ENCODE measurements around the gene SUPT4H1. TPM values are rescaled to one million over a fixed set of nuclear protein-coding genes. Genes with fewer than 3 reads are reported as not detected.

SUPT4H1 gene
- total and polyA plus RNA-seq, 2 experiments from 2014 or later, result 82.2 to 83.7 TPM

- TF ChIP-seq, protein P1, sequence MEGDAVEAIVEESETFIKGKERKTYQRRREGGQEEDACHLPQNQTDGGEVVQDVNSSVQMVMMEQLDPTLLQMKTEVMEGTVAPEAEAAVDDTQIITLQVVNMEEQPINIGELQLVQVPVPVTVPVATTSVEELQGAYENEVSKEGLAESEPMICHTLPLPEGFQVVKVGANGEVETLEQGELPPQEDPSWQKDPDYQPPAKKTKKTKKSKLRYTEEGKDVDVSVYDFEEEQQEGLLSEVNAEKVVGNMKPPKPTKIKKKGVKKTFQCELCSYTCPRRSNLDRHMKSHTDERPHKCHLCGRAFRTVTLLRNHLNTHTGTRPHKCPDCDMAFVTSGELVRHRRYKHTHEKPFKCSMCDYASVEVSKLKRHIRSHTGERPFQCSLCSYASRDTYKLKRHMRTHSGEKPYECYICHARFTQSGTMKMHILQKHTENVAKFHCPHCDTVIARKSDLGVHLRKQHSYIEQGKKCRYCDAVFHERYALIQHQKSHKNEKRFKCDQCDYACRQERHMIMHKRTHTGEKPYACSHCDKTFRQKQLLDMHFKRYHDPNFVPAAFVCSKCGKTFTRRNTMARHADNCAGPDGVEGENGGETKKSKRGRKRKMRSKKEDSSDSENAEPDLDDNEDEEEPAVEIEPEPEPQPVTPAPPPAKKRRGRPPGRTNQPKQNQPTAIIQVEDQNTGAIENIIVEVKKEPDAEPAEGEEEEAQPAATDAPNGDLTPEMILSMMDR (conservative IDR thresholded peaks at IDR 0.05; ENCODE audit: low read depth in 2 of 2), result no peak
- TF ChIP-seq EZH2phosphoT487 (IDR thresholded peaks at IDR 0.05; ENCODE audit: unreplicated experiment) (no peak), STAT1 (IDR thresholded peaks at IDR 0.05; ENCODE audit: unreplicated experiment) (no peak)
These were observed 38.9 kb upstream of the SUPT4H1 start (continued) for GRCh38 chr17:58390884-58391283.

DNA sequence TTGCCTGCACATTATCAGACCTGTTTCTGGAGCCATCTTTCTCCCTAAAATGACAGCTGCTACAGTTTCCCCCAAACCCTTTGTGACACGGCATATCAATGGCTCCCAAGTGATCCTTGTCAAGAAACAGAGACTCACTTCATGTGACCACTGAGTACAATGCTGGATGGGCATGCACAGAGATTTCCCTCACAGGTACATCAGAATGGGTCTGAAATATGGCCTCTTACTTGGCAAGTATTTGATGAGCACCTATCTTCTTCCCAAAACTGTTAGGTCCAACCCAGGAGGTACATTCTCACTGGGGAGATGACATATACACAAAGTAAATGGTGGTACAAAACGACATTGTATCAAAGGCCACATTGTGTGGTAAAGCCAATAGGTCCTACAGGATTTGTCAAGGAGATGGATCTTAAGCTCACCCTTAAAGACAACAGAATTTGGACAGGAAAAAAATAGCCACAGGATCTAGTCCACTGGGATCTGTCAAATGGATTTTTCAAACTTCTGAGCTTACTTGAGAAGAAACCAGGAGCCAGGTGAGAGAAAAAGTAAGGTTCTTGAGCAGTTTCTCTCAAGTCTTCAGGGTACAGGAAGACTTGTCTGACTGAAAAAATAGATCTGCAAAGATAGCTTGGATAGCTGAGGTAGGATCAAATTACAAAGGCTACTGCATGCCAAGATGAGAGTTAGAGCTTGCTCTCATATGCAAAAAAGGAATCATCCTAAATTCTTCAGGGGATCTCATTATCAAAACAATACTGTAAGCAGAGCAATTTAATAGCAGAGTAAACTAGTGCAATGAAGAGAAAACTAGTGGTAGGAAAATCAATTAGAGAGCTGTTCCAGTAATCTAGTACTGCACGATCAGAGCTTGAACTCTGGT lies 36.5 kb upstream of the SUPT4H1 start:
- no peaks in the 10 kb centered on the region for H4K20me1 ChIP-seq (replicated peaks; ENCODE audit: insufficient read depth)
- ATAC-seq (peak; percentile 71), DNase-seq (ENCODE audit: low spot score) (peak; percentile 39)
- no peaks in the 10 kb centered on the region for H3K79me2 ChIP-seq (replicated peaks; ENCODE audit: insufficient read depth)
- no peak overlapping the region for H2AFZ ChIP-seq
- peaks cover 19% of the 10 kb centered on the region for H3K4me1 ChIP-seq (ENCODE audit: insufficient read depth)
- H3F3A ChIP-seq (replicated peaks; ENCODE audit: low read depth), result no peaks in the 10 kb centered on the region
- H3K27me3 Mint-ChIP-seq (ENCODE audit: insufficient read depth, low read depth, poor library complexity), result peaks cover 3% of the 10 kb centered on the region
- peak overlapping the region; percentile 41 for H3K4me2 ChIP-seq
- H3K9me3 Mint-ChIP-seq, result no peaks in the 10 kb centered on the region
- H3K36me3 ChIP-seq (ENCODE audit: insufficient read depth), result no peaks in the 10 kb centered on the region
- no peaks in the 10 kb centered on the region; the same call in 1 of the 2 replicates for H3K9me2 ChIP-seq (ENCODE audit: insufficient read depth)
- no peak overlapping the region for H3K27ac Mint-ChIP-seq
- TF ChIP-seq STAT1 (IDR thresholded peaks at IDR 0.05; ENCODE audit: unreplicated experiment) (no peak), ZNF331 (CRISPR knock-in tag; IDR thresholded peaks at IDR 0.05; ENCODE audit: low read depth) (no peak), NANOG (IDR thresholded peaks at IDR 0.05; ENCODE audit: borderline replicate concordance) (peak; percentile 4; the same call in 1 of the 2 replicates)
- no peaks in the 10 kb centered on the region for H3K36me3 Mint-ChIP-seq (ENCODE audit: low read depth)
- H3K4me1 Mint-ChIP-seq, result peaks cover 36% of the 10 kb centered on the region
- H3K27me3 ChIP-seq (ENCODE audit: insufficient read depth), result peaks cover 4% of the 10 kb centered on the region; the same call in 1 of the 2 replicates
- no peak overlapping the region for H3K27ac ChIP-seq (ENCODE audit: low read depth)
- peak overlapping the region; percentile 45 for H3K4me3 Mint-ChIP-seq
- H3K4me3 ChIP-seq, result peak overlapping the region; percentile 22

DNA sequence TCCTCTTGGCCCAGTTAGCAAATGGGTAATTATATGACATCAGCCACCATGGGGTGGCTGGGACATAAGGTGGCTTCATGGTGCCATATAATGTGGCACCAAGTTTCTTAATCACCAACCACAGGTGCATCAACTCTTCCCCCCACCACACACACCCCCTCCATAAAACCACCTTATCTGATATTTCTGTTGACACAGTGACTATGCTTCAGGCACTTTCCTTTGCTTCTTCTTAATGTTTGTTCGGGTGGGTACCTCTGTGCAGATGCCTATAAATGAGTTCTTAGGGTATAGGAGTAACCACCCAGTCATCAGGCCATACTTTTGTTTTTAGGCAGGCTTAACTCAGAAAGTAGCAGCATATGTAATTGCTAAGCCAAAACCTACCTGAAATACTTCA lies 35.8 kb upstream of the SUPT4H1 start:
- Mint-ChIP-seq H3K4me1 (peaks cover 36% of the 10 kb centered on the region), H3K27me3 (ENCODE audit: insufficient read depth, low read depth, poor library complexity) (peaks cover 2% of the 10 kb centered on the region), H3K9me3 (no peaks in the 10 kb centered on the region), H3K36me3 (ENCODE audit: low read depth) (no peaks in the 10 kb centered on the region), H3K27ac (no peak overlapping the region), H3K4me3 (no peak overlapping the region)
- H3K9me2 ChIP-seq (ENCODE audit: insufficient read depth), result no peaks in the 10 kb centered on the region; the same call in 1 of the 2 replicates
- no peak overlapping the region for H3K4me3 ChIP-seq
- peak overlapping the region; percentile 41; the same call in 1 of the 2 replicates for H3K4me2 ChIP-seq
- H4K20me1 ChIP-seq (replicated peaks; ENCODE audit: insufficient read depth), result no peaks in the 10 kb centered on the region
- DNase-seq (ENCODE audit: low spot score) (no peak), ATAC-seq (no peak)
- H3K27ac ChIP-seq (ENCODE audit: low read depth), result no peak overlapping the region
- H3K27me3 ChIP-seq (ENCODE audit: insufficient read depth), result peaks cover 4% of the 10 kb centered on the region; the same call in 1 of the 2 replicates
- no peaks in the 10 kb centered on the region for H3K79me2 ChIP-seq (replicated peaks; ENCODE audit: insufficient read depth)
- no peaks in the 10 kb centered on the region for H3K36me3 ChIP-seq (ENCODE audit: insufficient read depth)
- H3K4me1 ChIP-seq (ENCODE audit: insufficient read depth), result peaks cover 19% of the 10 kb centered on the region
- TF ChIP-seq JUNB (IDR thresholded peaks at IDR 0.05; ENCODE audit: unreplicated experiment), result no peak
- no peak overlapping the region for H2AFZ ChIP-seq
- no peaks in the 10 kb centered on the region for H3F3A ChIP-seq (replicated peaks; ENCODE audit: low read depth)
